Activated naive CD4-positive, alpha-beta T cell treated with anti-CD3 and anti-CD28 coated beads, Interleukin-2, amount 10 ng/mL, durations not matched to agents 7 days and 5 days (primary cell): Measurements from ENCODE around the gene CTDSPL.
A peak's percentile ranks its signal among the peaks of the same experiment; 100 is the strongest.

Experiments
- CTCF ChIA-PET: fragments of 350-600 bp; sonication (Branson Sonifier 250); formaldehyde crosslinking; loops from one replicate; lab custom pipeline; 2021; ENCODE audit warnings: antibody characterized with exemption; lab: Charles Lee
- DNase-seq: peaks from one replicate; pipeline ENCODE4 v3.0.0-alpha.2; 2020
- H3K27ac Mint-ChIP-seq: one replicate; pipeline ENCODE4 v1.8.0; 2021; ENCODE audit warnings: mild to moderate bottlenecking, moderate library complexity, mixed read lengths
- H3K27me3 Mint-ChIP-seq: one replicate; pipeline ENCODE4 v1.8.0; 2021; ENCODE audit warnings: mild to moderate bottlenecking, mixed read lengths
- H3K36me3 Mint-ChIP-seq: one replicate; pipeline ENCODE4 v1.8.0; 2021; ENCODE audit warnings: mixed read lengths
- H3K4me1 Mint-ChIP-seq: one replicate; pipeline ENCODE4 v1.8.0; 2021; ENCODE audit warnings: mixed read lengths
- H3K4me3 Mint-ChIP-seq: one replicate; pipeline ENCODE4 v1.8.0; 2021; ENCODE audit warnings: mild to moderate bottlenecking, moderate library complexity, mixed read lengths
- H3K9me3 Mint-ChIP-seq: one replicate; pipeline ENCODE4 v1.8.0; 2021; ENCODE audit warnings: mixed read lengths

Gene CTDSPL

DNA sequence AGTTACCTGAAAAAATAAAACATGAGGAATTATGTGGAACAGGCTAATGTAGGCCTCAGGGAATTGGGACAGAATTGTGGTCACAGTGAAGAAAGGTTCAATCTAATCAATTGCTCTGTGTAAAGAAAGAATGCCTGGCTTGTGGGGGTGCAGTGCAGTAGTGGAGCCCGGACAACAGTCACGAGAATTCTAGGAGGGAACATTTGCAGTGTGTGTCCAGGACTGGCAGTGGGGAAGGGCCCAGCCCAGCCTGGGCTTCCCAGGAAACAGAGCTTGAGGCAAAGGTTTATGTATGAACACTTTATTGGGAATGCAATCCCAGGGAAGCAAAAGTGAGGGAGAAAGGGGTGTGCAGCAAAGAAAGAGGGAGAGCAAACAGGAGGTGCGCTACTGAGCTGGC, 29.2 kb upstream of the CTDSPL start:
- no peaks in the 10 kb centered on the region for H3K4me1 Mint-ChIP-seq
- H3K27ac Mint-ChIP-seq = no peak overlapping the region
- CTCF ChIA-PET = interaction anchor here (1.4 kb wide), 1 partner anchor 135 kb away, joined by 3 read pairs; no protein-coding TSS in a partner anchor
- no peaks in the 10 kb centered on the region for H3K9me3 Mint-ChIP-seq
- H3K27me3 Mint-ChIP-seq = peaks cover 4% of the 10 kb centered on the region
- no peak for DNase-seq
- H3K36me3 Mint-ChIP-seq = no peaks in the 10 kb centered on the region
- no peak overlapping the region for H3K4me3 Mint-ChIP-seq

DNA sequence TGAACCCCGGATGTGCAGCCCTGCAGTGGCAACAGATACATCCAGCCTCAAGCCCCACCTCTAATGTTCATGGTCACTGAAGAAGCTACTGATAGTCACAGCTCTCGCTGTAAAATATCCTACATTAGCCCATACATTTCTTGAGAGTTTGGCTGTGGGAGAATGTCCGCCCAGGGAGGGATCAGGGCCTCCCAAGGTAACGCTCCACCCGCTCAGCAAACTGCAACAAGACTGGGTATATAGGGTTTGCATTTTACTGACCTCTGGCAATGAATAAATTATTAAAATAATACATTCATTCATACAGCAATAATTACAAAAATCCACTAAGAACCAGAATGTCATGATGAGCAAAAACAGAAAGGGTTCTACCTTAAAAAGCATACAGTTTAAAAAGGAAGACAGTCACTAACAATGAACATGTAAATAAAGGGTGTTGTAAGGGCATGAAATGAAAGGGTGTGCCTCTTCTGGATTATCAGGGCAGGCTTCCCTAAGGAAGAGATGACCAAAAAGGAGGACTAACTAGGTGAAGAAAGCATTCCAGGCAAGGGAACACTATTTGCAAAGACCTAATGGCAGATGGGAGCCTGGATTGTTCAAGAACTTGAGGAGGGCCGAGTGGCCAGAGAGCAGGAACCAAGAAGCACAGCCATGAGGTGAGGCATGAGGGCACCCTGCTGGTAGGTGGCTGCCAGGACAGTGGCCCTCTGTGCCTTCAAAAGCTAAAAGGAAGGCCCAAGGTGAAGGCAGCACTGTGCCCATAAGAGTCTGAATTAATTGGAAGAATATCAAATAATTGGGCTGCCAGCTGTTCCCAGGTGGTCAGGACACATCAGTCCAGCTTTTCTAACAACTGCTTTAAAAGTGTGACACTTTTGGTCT, 28.1 kb upstream of the CTDSPL start:
- Mint-ChIP-seq H3K9me3 (no peaks in the 10 kb centered on the region), H3K4me1 (no peaks in the 10 kb centered on the region), H3K27me3 (no peaks in the 10 kb centered on the region), H3K36me3 (no peaks in the 10 kb centered on the region), H3K4me3 (no peak overlapping the region), H3K27ac (no peak overlapping the region)
- CTCF ChIA-PET = interaction anchor here (1.4 kb wide), 1 partner anchor 134 kb away, joined by 3 read pairs; no protein-coding TSS in a partner anchor
- DNase-seq = no peak

DNA sequence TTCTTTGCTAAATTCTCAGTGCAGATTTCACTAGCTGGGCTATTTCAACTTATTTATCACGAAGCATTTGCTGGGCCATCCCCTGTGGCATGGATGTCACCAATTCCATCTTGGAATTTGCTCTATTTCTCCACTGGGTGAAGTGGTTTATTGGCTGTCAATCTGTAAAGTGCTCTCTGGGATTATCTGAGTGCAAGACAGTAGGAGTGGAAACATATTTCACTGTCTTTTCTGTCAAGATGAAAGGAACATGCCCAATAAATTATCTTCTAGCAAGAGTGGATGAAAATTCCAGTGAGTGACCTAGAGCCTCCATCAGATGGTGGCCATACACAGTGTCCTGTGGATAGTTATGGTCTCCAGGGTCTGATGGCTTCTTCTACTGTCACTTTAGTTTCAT, 25.1 kb upstream of the CTDSPL start:
- H3K27me3 Mint-ChIP-seq = no peaks in the 10 kb centered on the region
- no peaks in the 10 kb centered on the region for H3K4me1 Mint-ChIP-seq
- H3K4me3 Mint-ChIP-seq = no peak overlapping the region
- no peak overlapping the region for H3K27ac Mint-ChIP-seq
- no peaks in the 10 kb centered on the region for H3K9me3 Mint-ChIP-seq
- CTCF ChIA-PET = no interaction called here
- H3K36me3 Mint-ChIP-seq = no peaks in the 10 kb centered on the region
- no peak for DNase-seq

DNA sequence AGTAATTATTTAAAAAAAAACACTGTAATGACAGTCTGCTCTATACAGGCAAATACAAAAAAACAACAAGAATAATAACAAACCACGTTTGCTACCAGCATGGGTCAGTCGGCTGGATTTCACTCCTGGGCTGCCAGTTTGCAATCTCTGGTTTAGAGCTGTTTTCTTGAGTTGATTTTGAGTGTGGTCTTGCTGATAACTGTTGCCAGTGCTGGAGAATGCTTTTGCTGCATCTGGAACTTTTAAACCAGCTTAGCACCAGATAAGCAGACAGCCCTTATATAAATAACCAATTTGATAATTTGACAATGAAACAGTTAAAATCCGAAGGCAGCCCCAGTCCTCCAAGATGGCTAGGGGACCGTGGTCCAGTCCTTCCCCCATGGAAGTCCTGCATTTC, 14.0 kb upstream of the CTDSPL start:
- no peaks in the 10 kb centered on the region for H3K4me1 Mint-ChIP-seq
- no peak overlapping the region for H3K4me3 Mint-ChIP-seq

DNA sequence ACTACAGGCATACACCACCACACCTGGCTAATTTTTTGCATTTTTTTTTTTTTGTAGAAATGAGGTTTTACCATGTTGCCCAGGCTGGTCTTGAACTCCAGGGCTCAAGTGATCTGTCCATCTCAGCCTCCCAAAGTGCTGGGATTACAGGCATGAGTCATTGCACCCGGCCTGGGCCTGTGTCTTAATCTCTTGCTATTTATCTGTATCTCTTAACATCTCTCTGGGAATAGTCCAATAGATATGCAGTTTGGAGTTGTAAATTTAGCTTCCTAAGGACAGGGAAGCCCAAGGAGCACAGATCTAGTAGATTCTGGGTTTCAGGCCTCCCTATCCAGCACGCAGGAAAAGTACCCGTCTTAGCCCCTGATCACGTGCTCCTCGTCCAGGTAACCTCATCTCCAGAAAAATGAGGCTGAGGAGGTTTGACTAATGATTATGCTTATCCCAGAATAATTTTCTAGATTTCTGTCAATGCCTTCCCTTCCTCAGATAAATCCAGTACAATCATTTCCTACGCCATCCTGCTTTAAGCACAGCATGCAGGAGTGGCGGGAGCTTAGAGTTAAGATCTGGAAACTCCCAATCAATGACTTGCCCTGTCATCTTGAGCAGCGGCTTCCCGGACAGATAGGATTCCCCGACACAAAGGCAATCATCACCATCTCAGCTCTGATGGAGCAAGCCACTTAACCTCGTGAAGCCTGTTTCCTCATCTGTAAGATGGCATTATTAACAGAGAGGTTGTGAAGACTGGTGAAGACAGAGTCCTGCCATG, 12.3 kb upstream of the CTDSPL start:
- CTCF ChIA-PET = no interaction called here
- Mint-ChIP-seq H3K27ac (no peak overlapping the region), H3K4me3 (no peak overlapping the region), H3K9me3 (no peaks in the 10 kb centered on the region), H3K4me1 (no peaks in the 10 kb centered on the region), H3K36me3 (no peaks in the 10 kb centered on the region), H3K27me3 (no peaks in the 10 kb centered on the region)
- DNase-seq = no peak

More for the DNA sequence above, 14.0 kb upstream of the CTDSPL start:
- CTCF ChIA-PET = interaction anchor here (1.4 kb wide), 1 partner anchor 9 kb away, joined by 3 read pairs; no protein-coding TSS in a partner anchor
- Mint-ChIP-seq H3K27me3 (no peaks in the 10 kb centered on the region), H3K27ac (no peak overlapping the region), H3K36me3 (no peaks in the 10 kb centered on the region), H3K9me3 (peaks cover 2% of the 10 kb centered on the region)
- no peak for DNase-seq

DNA sequence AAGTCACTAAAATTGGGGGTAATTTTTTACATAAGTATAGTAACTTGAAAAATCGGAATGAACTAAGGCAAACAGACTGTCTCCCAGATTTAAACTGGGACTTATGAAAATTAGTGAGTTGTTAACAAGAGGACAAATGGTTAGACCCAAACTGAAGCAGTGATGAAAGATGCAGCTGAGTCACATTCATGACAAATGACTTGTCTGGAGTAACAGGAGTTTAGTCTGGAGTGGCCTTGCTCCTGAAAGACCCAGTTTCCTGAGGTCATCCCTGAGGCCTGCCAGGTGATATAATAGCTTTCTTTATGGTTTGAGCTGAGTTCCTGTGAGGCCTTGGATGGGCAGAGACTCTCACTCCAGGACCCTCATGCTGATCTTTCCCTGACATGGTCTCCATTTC, 9.6 kb upstream of the CTDSPL start:
- Mint-ChIP-seq H3K27me3 (peaks cover 14% of the 10 kb centered on the region), H3K4me1 (no peaks in the 10 kb centered on the region), H3K9me3 (no peaks in the 10 kb centered on the region), H3K4me3 (no peak overlapping the region), H3K27ac (no peak overlapping the region), H3K36me3 (no peaks in the 10 kb centered on the region)
- no peak for DNase-seq
- CTCF ChIA-PET = no interaction called here

DNA sequence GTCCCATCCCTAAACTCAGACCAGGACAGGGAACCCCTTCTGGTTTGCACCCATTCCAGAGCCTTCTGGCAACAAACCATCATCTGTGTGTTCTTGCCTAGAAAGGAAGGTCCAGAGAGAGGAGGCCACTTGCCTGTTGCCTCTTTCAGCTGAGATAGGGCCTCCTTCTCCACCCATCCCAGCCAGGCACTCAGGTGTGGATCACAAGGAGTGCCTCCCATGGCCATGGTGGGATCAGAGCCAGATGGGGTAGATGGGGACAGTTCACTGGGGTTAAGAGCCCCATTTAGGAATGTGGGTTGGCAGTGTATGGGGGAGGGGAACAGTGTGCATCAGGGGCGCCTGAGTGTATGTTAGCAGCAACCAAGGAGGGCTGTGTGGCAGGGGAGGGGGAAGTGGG, 8.9 kb upstream of the CTDSPL start:
- Mint-ChIP-seq H3K4me3 (no peak overlapping the region), H3K27me3 (peaks cover 14% of the 10 kb centered on the region), H3K36me3 (no peaks in the 10 kb centered on the region), H3K27ac (no peak overlapping the region), H3K4me1 (no peaks in the 10 kb centered on the region), H3K9me3 (no peaks in the 10 kb centered on the region)
- CTCF ChIA-PET = no interaction called here
- DNase-seq = no peak

DNA sequence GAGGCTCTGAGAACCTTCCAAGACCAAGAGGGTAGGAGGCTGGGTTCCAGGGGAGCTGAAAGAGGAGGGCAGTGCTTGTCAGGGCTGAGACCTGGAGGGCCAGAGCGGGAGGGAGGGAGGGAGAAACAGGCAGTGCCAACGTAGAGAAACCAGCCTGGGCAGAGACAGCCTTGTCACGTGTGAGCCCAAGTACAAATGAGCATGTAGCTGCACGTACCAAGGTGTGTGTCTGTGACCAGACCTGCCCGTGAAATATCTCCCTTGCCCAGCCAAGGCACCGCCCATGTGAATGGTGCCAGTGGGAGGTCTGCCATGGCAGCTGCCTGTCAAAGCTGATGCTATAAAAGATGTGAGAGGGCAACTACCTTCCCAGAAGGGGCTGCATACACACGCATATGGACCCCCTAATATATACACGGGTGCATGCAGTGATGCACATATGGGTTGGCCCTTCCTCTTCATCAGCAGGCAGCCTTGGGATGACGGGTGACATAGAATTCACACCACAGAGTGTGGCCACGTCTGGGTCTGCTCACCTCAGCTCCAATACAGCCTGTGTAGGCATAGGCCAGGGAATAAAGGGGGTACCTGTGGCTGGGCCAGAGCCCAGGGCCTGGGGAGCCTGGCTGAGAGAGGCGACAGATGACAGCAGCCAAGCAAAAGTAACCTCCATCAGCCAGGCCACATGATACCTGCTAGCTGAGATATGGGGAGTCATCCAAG, 7.8 kb upstream of the CTDSPL start:
- Mint-ChIP-seq H3K9me3 (no peaks in the 10 kb centered on the region), H3K4me1 (no peaks in the 10 kb centered on the region), H3K36me3 (no peaks in the 10 kb centered on the region), H3K4me3 (no peak overlapping the region), H3K27ac (no peak overlapping the region), H3K27me3 (peaks cover 14% of the 10 kb centered on the region)
- CTCF ChIA-PET = interaction anchor here (0.6 to 3.3 kb wide), 6 partner anchors 12 to 150 kb away, joined by 3 to 18 read pairs (median 3); no protein-coding TSS in a partner anchor
- no peak for DNase-seq

DNA sequence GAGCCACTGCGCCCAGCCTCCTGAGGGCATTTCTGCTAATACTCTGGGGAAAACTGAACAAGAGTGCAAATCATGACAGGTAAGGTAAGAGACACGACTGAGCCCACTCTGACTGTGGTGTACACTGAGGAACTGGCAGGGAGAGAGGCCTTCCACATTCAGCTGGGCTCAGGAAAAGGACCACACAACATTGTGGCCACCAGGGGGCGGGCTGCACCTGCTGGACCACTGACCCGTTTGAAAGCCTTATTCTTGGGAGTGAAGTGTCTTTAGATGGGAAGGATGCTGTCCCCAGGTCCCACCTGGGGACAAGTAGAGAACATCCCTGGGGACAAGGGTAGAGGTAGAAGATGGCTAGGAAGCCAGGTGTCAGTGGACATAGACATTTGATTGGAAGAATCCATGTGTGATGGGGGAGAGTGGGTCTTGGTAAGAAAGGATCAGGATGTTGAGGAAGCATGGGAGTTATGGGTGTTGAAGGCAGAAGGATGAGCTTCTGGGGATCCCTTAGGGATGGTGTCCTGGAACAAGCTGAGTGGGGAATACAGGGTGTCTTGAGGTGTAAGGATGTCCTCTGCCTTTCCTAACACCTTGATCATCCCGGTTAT, 6.2 kb upstream of the CTDSPL start:
- CTCF ChIA-PET = interaction anchor here (0.5 to 3.3 kb wide), 20 partner anchors 12 to 1203 kb away, joined by 3 to 18 read pairs (median 4); partner anchors contain the start of gene DLEC1
- Mint-ChIP-seq H3K9me3 (no peaks in the 10 kb centered on the region), H3K36me3 (no peaks in the 10 kb centered on the region), H3K27me3 (peaks cover 27% of the 10 kb centered on the region), H3K4me3 (no peak overlapping the region), H3K27ac (no peak overlapping the region), H3K4me1 (peaks cover 6% of the 10 kb centered on the region)
- DNase-seq = peak; percentile 83

DNA sequence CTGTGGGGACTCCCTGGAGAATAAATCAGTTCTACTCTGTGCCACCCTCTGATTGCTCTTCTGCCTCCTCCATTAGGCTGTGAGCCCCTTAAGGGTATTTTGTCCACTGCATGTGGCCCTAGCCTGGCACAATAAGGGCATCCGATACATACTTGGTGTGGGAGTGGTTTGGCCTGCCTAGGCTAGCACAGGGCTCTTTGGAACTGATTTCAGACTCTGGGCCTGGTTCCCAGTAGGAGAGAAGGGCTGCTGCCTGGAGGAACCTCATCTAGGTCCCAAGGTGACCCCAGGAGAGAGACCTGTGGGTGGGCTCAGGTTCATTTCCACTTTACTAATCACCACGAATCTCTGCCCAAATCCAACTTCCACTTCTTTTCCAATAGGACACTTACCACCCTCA, 5.3 kb upstream of the CTDSPL start:
- no peak for DNase-seq
- Mint-ChIP-seq H3K27me3 (peaks cover 36% of the 10 kb centered on the region), H3K36me3 (no peaks in the 10 kb centered on the region), H3K27ac (no peak overlapping the region), H3K9me3 (no peaks in the 10 kb centered on the region), H3K4me3 (no peak overlapping the region), H3K4me1 (peaks cover 12% of the 10 kb centered on the region)
- CTCF ChIA-PET = interaction anchor here (0.7 to 3.3 kb wide), 11 partner anchors 11 to 183 kb away, joined by 3 to 18 read pairs (median 7); partner anchors contain the start of gene DLEC1

DNA sequence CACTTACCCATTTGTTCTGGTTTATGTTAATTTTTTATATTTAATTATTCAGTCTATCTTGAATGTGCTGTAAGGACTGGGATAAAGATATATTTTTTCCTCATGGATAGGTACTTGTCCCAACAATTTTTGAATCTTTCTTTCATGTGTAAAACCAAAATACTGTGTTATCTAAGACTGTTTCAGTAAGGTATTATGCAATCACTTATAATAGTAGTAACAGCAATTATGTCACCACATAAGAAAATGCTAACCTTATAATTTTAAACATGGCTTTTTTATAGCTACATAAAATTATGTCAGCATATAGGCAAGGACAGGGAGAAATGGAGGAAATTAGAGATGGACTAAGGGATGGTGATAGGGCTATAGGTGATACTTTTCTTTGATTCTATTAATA, 2.9 kb upstream of the CTDSPL start:
- Mint-ChIP-seq H3K36me3 (no peaks in the 10 kb centered on the region), H3K4me1 (peaks cover 19% of the 10 kb centered on the region), H3K9me3 (no peaks in the 10 kb centered on the region), H3K27me3 (peaks cover 54% of the 10 kb centered on the region), H3K4me3 (no peak overlapping the region), H3K27ac (no peak overlapping the region)
- DNase-seq = no peak
- CTCF ChIA-PET = interaction anchor here (1.1 kb wide), 1 partner anchor 138 kb away, joined by 3 read pairs; no protein-coding TSS in a partner anchor

DNA sequence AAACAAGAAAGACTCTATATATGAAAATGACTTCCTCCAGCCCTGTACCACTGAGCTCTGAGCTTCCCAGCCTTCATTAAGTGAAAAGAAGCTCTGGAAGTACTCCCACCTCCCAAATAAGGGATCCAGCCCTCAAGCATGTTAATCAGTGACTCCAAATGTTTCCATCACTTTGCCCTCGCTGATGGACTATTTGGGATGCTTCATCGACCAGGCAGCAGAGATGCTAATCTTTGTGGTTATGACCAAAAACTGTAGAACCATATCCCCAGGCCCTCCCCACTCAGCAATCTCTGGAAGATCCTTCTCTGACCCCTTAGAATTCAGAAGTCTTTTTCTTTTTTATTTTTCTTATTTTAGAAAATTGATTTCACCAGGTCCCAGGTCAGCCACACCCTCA, 2.3 kb upstream of the CTDSPL start:
- Mint-ChIP-seq H3K4me3 (no peak overlapping the region), H3K27ac (no peak overlapping the region)
- CTCF ChIA-PET = interaction anchor here (1.1 kb wide), 1 partner anchor 137 kb away, joined by 3 read pairs; no protein-coding TSS in a partner anchor

DNA sequence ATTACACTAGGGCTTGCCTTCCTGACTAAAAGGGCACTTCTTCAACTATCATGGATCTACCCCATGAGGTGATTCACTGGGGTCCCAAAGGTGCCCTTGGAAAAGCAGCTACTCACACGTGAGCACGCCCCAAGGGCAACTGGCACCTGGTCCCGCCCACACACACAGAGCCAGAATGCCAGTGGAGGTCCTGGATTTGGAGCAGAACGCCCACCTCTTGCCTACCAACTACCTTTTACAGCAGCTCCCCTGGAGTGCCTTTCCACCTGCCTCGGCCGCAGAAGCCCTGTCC, 1.8 kb upstream of the CTDSPL start:
- CTCF ChIA-PET = no interaction called here
- Mint-ChIP-seq H3K27ac (no peak overlapping the region), H3K4me3 (peak overlapping the region; percentile 70), H3K36me3 (no peaks in the 10 kb centered on the region), H3K9me3 (no peaks in the 10 kb centered on the region), H3K27me3 (peaks cover 59% of the 10 kb centered on the region), H3K4me1 (peaks cover 19% of the 10 kb centered on the region)
- no peak for DNase-seq

More for the DNA sequence above, 2.3 kb upstream of the CTDSPL start:
- H3K27me3 Mint-ChIP-seq = peaks cover 59% of the 10 kb centered on the region
- H3K4me1 Mint-ChIP-seq = peaks cover 19% of the 10 kb centered on the region
- H3K9me3 Mint-ChIP-seq = no peaks in the 10 kb centered on the region
- H3K36me3 Mint-ChIP-seq = no peaks in the 10 kb centered on the region
- no peak for DNase-seq
